Measurements from ENCODE around the gene MYO1D.

DNA sequence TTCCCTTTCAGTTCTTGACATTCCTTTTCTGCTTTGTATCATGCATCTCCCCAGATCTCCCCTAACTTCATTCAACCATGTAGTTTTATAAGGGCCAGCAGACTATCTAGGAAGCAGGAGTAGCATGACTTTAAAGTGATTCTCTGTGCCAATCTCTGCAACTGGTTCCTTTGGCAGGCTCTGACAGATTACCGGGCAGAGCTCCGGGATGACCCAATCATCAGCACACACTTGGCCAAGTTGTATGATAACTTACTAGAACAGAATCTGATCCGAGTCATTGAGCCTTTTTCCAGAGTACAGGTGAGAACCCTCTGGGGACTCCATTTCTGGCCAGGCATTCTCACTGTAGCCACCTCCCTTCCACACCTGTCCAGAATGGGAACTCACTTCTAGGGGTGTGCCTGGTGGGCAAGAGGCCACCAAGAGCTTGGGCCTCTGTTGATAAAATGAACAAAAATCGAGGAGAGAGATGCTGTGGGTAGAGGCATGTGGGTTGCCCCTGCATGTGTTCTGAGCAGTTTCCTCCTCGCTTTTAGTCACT lies 397.8 kb downstream of the MYO1D start:
- TF ChIP-seq, protein P1, sequence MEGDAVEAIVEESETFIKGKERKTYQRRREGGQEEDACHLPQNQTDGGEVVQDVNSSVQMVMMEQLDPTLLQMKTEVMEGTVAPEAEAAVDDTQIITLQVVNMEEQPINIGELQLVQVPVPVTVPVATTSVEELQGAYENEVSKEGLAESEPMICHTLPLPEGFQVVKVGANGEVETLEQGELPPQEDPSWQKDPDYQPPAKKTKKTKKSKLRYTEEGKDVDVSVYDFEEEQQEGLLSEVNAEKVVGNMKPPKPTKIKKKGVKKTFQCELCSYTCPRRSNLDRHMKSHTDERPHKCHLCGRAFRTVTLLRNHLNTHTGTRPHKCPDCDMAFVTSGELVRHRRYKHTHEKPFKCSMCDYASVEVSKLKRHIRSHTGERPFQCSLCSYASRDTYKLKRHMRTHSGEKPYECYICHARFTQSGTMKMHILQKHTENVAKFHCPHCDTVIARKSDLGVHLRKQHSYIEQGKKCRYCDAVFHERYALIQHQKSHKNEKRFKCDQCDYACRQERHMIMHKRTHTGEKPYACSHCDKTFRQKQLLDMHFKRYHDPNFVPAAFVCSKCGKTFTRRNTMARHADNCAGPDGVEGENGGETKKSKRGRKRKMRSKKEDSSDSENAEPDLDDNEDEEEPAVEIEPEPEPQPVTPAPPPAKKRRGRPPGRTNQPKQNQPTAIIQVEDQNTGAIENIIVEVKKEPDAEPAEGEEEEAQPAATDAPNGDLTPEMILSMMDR (IDR thresholded peaks at IDR 0.05): no peak
- TF ChIP-seq POLR2A (IDR thresholded peaks at IDR 0.05): no peak
